Hepatocyte (in vitro differentiated cells): Measurements from ENCODE around the gene TMEFF2.

Experiments used
- CTCF ChIP-seq: fragments of 200-600 bp; sonication (generic); IDR thresholded peaks from 2 replicates; pipeline ENCODE4 v1.5.1; 2016; ENCODE audit warnings: antibody characterized with exemption, mild to moderate bottlenecking; ENCODE audit not compliant: poor library complexity
- EZH2 ChIP-seq: fragments of 200-600 bp; sonication (generic); IDR thresholded peaks from 2 replicates; pipeline ENCODE4 v1.6.1; 2016; ENCODE audit warnings: antibody characterized with exemption, mild to moderate bottlenecking, borderline replicate concordance
- EZH2phosphoT487 ChIP-seq: fragments of 200-600 bp; sonication (generic); IDR thresholded peaks from one replicate; pipeline ENCODE4 v1.6.1; 2018; ENCODE audit warnings: antibody characterized with exemption, mild to moderate bottlenecking, low read depth, moderate library complexity; ENCODE audit not compliant: unreplicated experiment, severe bottlenecking

- TF ChIP-seq EZH2, result no peak
- TF ChIP-seq CTCF, result no peak
- TF ChIP-seq EZH2phosphoT487, result no peak
Observed at GRCh38 chr2:192137451-192137850, 57.3 kb downstream of the TMEFF2 start.
